Smooth muscle cell of the umbilical artery (primary cell): ENCODE data around the gene NBPF26. TPM values are rescaled to one million over a fixed set of nuclear protein-coding genes. Genes with fewer than 3 reads are reported as not detected.

Experiments
- total RNA-seq: library from RNA; depleted of rRNA; stranded (reverse); fragments of >200 nt; gene quantifications from 2 replicates; pipeline ENCODE4 v1.2.3, GENCODE V29; 2014

Gene NBPF26
- total RNA-seq: 31.2 and 73.5 TPM in 2 replicates

DNA sequence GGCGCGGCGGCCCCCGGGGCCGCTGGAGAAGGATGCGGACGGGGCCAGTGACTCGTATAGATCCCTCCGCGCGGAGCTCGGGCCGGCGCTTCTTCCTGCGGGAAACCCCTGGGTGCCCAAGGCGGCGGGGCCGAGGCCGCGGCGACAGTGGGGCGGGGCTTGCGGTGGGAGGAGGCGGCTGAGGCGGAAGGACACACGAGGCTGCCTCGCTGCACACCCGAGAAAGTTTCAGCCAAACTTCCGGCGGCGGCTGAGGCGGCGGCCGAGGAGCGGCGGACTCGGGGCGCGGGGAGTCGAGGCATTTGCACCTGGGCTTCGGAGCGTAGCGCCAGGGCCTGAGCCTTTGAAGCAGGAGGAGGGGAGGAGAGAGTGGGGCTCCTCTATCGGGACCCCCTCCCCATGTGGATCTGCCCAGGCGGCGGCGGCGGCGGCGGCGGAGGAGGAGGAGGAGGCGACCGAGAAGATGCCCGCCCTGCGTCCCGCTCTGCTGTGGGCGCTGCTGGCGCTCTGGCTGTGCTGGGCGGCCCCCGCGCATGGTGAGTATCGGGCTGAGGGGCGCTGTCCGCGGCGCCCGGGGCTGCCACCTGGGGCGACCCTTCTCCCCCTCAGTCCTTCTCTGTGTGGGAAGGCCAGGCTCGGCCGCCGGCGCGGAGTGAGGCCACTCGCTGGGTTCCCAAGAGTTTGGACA is at the start of gene NBPF26:
TSS of gene NBPF26 (plus strand) at position 231 of the 688 bp plus-strand sequence.

Other genes starting within 250 kb of the NBPF26 start
- not detected in 2 replicates for gene PPIAL4A, start 165.8 kb downstream of the NBPF26 start, total RNA-seq